Lung (tissue), 12 donors: ENCODE results near the gene ID2. TPM values are rescaled to one million over a fixed set of nuclear protein-coding genes. Genes with fewer than 3 reads are reported as not detected.

Experiments used
- ATAC-seq: fragments of 200-7000 bp; cut with Tn5 transposase; one replicate; pipeline ENCODE4 v1.9.1; 2020; ENCODE audit warnings: moderate number of reproducible peaks; ENCODE audit not compliant: insufficient read depth, low FRiP score
- DNase-seq, 3 donors: peaks; one replicate each; pipeline ENCODE4 v3.0.0-alpha.2; 2013 to 2017
- H3K27ac ChIP-seq, 2 donors: one replicate each; pipeline ENCODE4 v1.5.1; 2013; ENCODE audit warnings: mild to moderate bottlenecking in 2 of 2, moderate library complexity in 2 of 2, control low read depth in 1 of 2, inconsistent platforms in 1 of 2, low read depth in 1 of 2, low read length in 1 of 2
- H3K27me3 ChIP-seq, 3 donors: one replicate each; pipeline ENCODE4 v1.5.1; 2013; ENCODE audit warnings: low read length in 2 of 3; ENCODE audit not compliant: control insufficient read depth in 3 of 3, insufficient read depth in 3 of 3
- H3K36me3 ChIP-seq, 4 donors: one replicate each; pipeline ENCODE4 v1.5.1; 2013; ENCODE audit warnings: low read length in 4 of 4, mild to moderate bottlenecking in 1 of 4, moderate library complexity in 1 of 4; ENCODE audit not compliant: control insufficient read depth in 4 of 4, insufficient read depth in 4 of 4
- H3K4me1 ChIP-seq, 5 donors: one replicate each; pipeline ENCODE4 v1.5.1; 2013; ENCODE audit warnings: low read length in 5 of 5, mild to moderate bottlenecking in 2 of 5, moderate library complexity in 1 of 5; ENCODE audit not compliant: control insufficient read depth in 5 of 5, insufficient read depth in 5 of 5
- H3K4me3 ChIP-seq: one replicate; pipeline ENCODE4 v1.5.1; 2013; ENCODE audit warnings: mild to moderate bottlenecking, control low read depth, moderate library complexity
- H3K9ac ChIP-seq, 2 donors: one replicate each; pipeline ENCODE4 v1.5.1; 2013; ENCODE audit warnings: low read length in 2 of 2, control low read depth in 1 of 2; ENCODE audit not compliant: insufficient read depth in 1 of 2
- H3K9me3 ChIP-seq, 4 donors: one replicate each; pipeline ENCODE4 v1.5.1; 2013; ENCODE audit warnings: low read length in 3 of 4, mild to moderate bottlenecking in 1 of 4, moderate library complexity in 1 of 4; ENCODE audit not compliant: control insufficient read depth in 4 of 4, insufficient read depth in 3 of 4
- CTCF ChIP-seq: IDR thresholded peaks from 2 replicates; pipeline ENCODE4 v1.5.1; 2012; ENCODE audit warnings: mild to moderate bottlenecking; ENCODE audit errors: control extremely low read depth, extremely low read depth
- WGBS, 2 donors: extraction: QIAGEN DNeasy Blood & Tissue Kit; methylation state at CpG; one replicate each; pipeline ENCODE4 v1.1.7; 2013; 5-methylcytosine and 5-hydroxymethylcytosine counted together
- polyA plus RNA-seq, 2 donors: library from polyadenylated mRNA; stranded (reverse); fragments of 200-250 nt; gene quantifications; one replicate each; pipeline ENCODE4 v1.2.1, GENCODE V29; 2013
- total RNA-seq, 2 donors: library from RNA; depleted of rRNA in 1 of 2; stranded (reverse); fragments of >200 nt in 1 of 2; gene quantifications; one replicate each; pipeline ENCODE4 v1.2.1, GENCODE V29; 2014 to 2021
- donor health status: control.
- donor health status: control.
- donor health status: Bipolar disorder and iron deficiency.
- donor health status: healthy.
- donor health status: DM: yes; HTN: yes; CAD: no.

Gene ID2
- total and polyA plus RNA-seq, 4 donors: 67.9 to 227 (median 133) TPM

- Histone ChIP-seq H3K9ac (no peak overlapping the region), H3K4me3 (no peak overlapping the region), H3K4me1 (no peaks in the 10 kb centered on the region), H3K27me3 (no peaks in the 10 kb centered on the region), H3K27ac (no peak overlapping the region), H3K36me3 (no peaks in the 10 kb centered on the region), H3K9me3 (no peaks in the 10 kb centered on the region)
- no peak for ATAC-seq
- no peak for DNase-seq
- TF ChIP-seq CTCF: no peak
- WGBS, 2 donors: 90% methylated on average over 7 of the region's 7 CpGs
Measured at GRCh38 chr2:8699839-8700238, 18.0 kb downstream of the ID2 start.

- no peaks in the 10 kb centered on the region for H3K36me3 ChIP-seq
- no peak for ATAC-seq
Measured at GRCh38 chr2:8701681-8702379, 20.0 kb downstream of the ID2 start.

DNA sequence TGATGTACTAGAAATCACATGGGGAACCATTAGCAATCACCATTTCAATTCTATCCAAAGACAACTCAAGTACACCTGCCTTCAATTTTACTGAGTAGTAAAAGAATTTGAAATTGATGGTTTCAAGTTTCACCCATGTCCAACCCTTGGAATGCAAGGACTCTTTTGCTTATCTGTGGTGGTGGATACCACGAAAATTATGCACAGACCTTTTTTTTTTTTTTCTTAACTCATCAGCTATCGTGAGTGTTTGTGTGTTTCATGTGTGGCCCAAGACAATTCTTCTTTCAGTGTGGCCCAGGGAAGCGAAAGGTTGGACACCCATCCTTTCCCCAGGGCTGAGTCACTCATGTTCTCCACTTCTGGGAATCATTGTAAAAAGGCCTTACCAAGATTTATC lies 23.1 kb downstream of the ID2 start:
- no peaks in the 10 kb centered on the region for H3K4me1 ChIP-seq
- ATAC-seq (no peak), DNase-seq (no peak)
- H3K27me3 ChIP-seq: no peaks in the 10 kb centered on the region
- no peak overlapping the region for H3K27ac ChIP-seq
- H3K9ac ChIP-seq: no peak overlapping the region
- TF ChIP-seq CTCF: no peak
- H3K36me3 ChIP-seq: no peaks in the 10 kb centered on the region
- WGBS, 2 donors: 69 to 85% methylated on average over 3 of the region's 3 CpGs
- H3K4me3 ChIP-seq: no peak overlapping the region
- H3K9me3 ChIP-seq: no peaks in the 10 kb centered on the region

More at GRCh38 chr2:8701681-8702379, 20.0 kb downstream of the ID2 start:
- DNase-seq: no peak
- Histone ChIP-seq H3K27me3 (no peaks in the 10 kb centered on the region), H3K4me1 (no peaks in the 10 kb centered on the region), H3K9ac (no peak overlapping the region), H3K27ac (no peak overlapping the region), H3K4me3 (no peak overlapping the region), H3K9me3 (no peaks in the 10 kb centered on the region)
- TF ChIP-seq CTCF: no peak
- WGBS, 2 donors: 84 to 89% methylated on average over 16 of the region's 16 CpGs

- H3K4me1 ChIP-seq: no peaks in the 10 kb centered on the region
- DNase-seq: no peak
- no peak overlapping the region for H3K9ac ChIP-seq
- WGBS, 2 donors: 89 to 90% methylated on average over 14 of the region's 14 CpGs
- H3K27ac ChIP-seq: no peak overlapping the region
- no peaks in the 10 kb centered on the region for H3K36me3 ChIP-seq
- ATAC-seq: no peak
- H3K9me3 ChIP-seq: no peaks in the 10 kb centered on the region
- TF ChIP-seq CTCF: no peak
- no peaks in the 10 kb centered on the region for H3K27me3 ChIP-seq
- no peak overlapping the region for H3K4me3 ChIP-seq
Measured at GRCh38 chr2:8709611-8710010, 27.8 kb downstream of the ID2 start.
